Ascending aorta (tissue), 2 donors: ENCODE measurements around the gene C12orf60. TPM values are rescaled to one million over a fixed set of nuclear protein-coding genes. Genes with fewer than 3 reads are reported as not detected.
A peak's percentile ranks its signal among the peaks of the same experiment; 100 is the strongest.

Source experiments
- DNase-seq, 2 donors: peaks; one replicate each; pipeline ENCODE4 v3.0.0-alpha.2; 2019; ENCODE audit warnings: low spot score in 2 of 2
- H3K27ac ChIP-seq, 2 donors: fragments of 200-600 bp; sonication (generic); one replicate each; pipeline ENCODE4 v1.5.1; 2016 to 2017; ENCODE audit warnings: mild to moderate bottlenecking in 1 of 2
- H3K27me3 ChIP-seq: fragments of 200-600 bp; sonication (generic); one replicate; pipeline ENCODE4 v1.5.1; 2017
- H3K36me3 ChIP-seq, 2 donors: fragments of 200-600 bp; sonication (generic); one replicate each; pipeline ENCODE4 v1.5.1; 2016
- H3K4me1 ChIP-seq, 2 donors: fragments of 200-600 bp; sonication (generic); one replicate each; pipeline ENCODE4 v1.5.1; 2016 to 2017; ENCODE audit warnings: mild to moderate bottlenecking in 1 of 2
- H3K4me3 ChIP-seq, 2 donors: fragments of 200-600 bp; sonication (generic); one replicate each; pipeline ENCODE4 v1.5.1; 2016 to 2017; ENCODE audit warnings: mild to moderate bottlenecking in 1 of 2
- H3K9me3 ChIP-seq, 2 donors: fragments of 200-600 bp; sonication (generic); one replicate each; pipeline ENCODE4 v1.5.1; 2016
- intact Hi-C: fragments of 100-400 bp; cut with DNase I; formaldehyde crosslinking; loops from one replicate; pipeline ENCODE4 v1.15.1; 2023
- total RNA-seq: library from RNA; depleted of rRNA; stranded (reverse); fragments of >200 nt; gene quantifications from one replicate; pipeline ENCODE4 v1.1.0, GENCODE V29; 2016
- TF ChIP-seq, protein P1 (sequence below), 3 experiments: fragments of 200-600 bp in 2 of 3; fragments of 450-650 bp in 1 of 3; sonication (generic) in 2 of 3; IDR thresholded peaks; one replicate each; pipeline ENCODE4 v1.5.1; 2016 to 2019; ENCODE audit warnings: antibody characterized with exemption in 3 of 3, mild to moderate bottlenecking in 1 of 3, moderate library complexity in 1 of 3

C12orf60 gene
- total RNA-seq, 1 donor from 2014 or later: not detected

DNA sequence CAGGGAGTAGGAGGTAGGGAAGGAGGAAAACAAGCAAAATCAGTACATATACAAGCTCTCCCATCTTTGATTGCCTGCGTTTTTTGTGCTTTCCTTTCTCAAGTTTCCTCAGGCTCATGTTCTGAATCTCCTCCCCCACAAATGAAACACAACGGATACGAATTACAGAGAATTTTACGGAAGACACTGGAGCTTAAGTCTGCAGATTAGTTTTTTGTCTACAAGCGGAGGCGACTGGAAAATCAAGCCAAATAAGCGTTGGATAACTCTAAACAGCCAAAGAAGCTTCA lies 804 bp upstream of the C12orf60 start:
- Histone ChIP-seq H3K27me3 (no peaks in the 10 kb centered on the region), H3K4me1 (peaks cover 3 to 9% of the 10 kb centered on the region in 2 donors), H3K4me3 (peak overlapping the region; percentile 84 to 98), H3K9me3 (no peaks in the 10 kb centered on the region), H3K27ac (peak overlapping the region; percentile 90 to 97), H3K36me3 (peaks cover 11 to 17% of the 10 kb centered on the region in 2 donors)
- TF ChIP-seq, protein P1, sequence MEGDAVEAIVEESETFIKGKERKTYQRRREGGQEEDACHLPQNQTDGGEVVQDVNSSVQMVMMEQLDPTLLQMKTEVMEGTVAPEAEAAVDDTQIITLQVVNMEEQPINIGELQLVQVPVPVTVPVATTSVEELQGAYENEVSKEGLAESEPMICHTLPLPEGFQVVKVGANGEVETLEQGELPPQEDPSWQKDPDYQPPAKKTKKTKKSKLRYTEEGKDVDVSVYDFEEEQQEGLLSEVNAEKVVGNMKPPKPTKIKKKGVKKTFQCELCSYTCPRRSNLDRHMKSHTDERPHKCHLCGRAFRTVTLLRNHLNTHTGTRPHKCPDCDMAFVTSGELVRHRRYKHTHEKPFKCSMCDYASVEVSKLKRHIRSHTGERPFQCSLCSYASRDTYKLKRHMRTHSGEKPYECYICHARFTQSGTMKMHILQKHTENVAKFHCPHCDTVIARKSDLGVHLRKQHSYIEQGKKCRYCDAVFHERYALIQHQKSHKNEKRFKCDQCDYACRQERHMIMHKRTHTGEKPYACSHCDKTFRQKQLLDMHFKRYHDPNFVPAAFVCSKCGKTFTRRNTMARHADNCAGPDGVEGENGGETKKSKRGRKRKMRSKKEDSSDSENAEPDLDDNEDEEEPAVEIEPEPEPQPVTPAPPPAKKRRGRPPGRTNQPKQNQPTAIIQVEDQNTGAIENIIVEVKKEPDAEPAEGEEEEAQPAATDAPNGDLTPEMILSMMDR (IDR thresholded peaks at IDR 0.05): no peak
- no peak for DNase-seq
- intact Hi-C loops: loop anchor here (2.0 kb wide), 2 partner anchors 28 to 38 kb away; a partner anchor contains a TSS

DNA sequence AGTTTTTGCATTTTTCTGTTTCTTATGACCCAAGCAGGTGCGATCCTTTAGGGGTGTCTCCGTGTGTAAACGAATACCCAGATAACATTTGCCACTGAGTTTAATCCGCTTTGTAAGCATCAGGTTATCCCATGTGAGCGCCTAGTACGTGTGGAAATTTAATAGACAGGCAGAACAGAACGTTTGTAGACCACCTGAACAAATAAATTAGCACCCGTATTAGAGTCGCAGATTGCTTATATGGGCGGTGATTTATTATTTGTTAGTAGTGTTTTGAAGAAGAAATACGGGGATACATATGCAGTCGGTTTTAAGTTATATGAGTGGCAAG lies 325 bp downstream of the C12orf60 start:
- intact Hi-C loops: loop anchor here (2.0 kb wide), 2 partner anchors 29 to 37 kb away; a partner anchor contains a TSS
- TF ChIP-seq, protein P1 (IDR thresholded peaks at IDR 0.05): no peak
- DNase-seq: no peak
- Histone ChIP-seq H3K4me1 (peaks cover 3 to 9% of the 10 kb centered on the region in 2 donors), H3K27me3 (no peaks in the 10 kb centered on the region), H3K4me3 (peak overlapping the region; percentile 84 to 98), H3K9me3 (no peaks in the 10 kb centered on the region), H3K36me3 (peaks cover 4 to 7% of the 10 kb centered on the region in 2 donors), H3K27ac (peak overlapping the region; percentile 83 to 90)

DNA sequence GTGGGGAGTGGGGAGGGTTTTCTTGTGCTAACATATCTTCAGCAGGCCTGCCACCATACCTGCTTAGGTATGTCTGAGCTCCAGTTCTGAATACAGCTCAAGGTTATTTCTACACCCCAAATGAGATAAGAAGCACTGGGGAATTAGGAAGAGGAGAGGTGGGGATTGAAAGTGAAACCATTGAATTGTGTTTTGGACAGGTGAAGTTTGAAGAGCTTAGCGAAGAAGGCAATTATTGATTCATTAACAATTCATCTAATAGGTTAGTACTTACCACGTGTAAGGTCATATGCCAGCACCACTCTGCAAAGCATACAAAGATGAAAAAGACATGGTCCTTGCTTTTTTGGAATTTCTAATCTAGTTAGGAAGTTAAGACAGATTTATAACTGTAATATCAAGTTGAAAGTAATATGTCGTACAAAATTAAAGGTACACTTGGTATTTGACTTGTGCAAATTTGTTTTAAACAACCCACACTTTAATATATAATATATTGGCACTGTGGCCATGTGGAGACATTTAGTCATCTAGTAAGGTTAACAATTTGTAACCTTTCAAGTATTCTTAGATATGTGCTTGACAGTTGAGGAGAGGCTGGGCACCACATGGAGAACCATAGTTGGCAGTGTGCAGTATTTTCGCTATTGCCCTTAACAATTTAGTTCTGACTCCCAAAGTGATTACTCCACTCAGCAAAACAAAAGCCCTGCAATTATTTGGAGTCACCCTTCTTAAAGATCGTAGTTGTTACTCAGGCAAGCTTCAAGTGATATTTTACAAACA lies 6.9 kb downstream of the C12orf60 start:
- TF ChIP-seq, protein P1 (IDR thresholded peaks at IDR 0.05): no peak
- no peak for DNase-seq
- intact Hi-C loops: no loop called here
- H3K27me3 ChIP-seq: no peaks in the 10 kb centered on the region
- H3K27ac ChIP-seq: no peak overlapping the region
- no peak overlapping the region for H3K4me3 ChIP-seq
- H3K9me3 ChIP-seq: no peaks in the 10 kb centered on the region
- no peaks in the 10 kb centered on the region for H3K36me3 ChIP-seq
- H3K4me1 ChIP-seq: no peaks in the 10 kb centered on the region

DNA sequence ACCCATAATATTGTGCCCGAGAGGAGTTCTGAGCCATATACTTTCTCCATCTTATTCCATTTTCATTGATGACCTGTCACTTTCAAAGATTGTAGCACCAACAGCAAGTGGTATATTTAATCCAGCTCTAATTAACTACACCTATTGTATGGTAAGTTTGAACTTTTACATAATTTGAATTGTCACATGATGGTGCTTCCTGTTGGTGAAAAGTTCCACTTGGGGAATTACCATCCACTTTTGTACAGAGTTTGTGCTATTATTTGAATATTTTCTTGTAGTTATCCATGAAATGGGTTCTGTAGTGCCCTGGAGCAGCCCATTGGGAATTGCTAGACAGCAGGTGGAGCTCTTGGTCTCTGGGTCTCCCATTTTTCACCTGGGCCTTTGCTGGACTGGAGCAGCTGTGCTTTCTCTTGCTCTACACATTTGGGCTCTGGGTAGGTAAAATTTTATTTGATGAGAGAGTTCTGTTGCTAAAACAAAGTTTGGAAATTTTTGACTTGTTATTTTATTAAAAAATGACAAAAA lies 7.5 kb downstream of the C12orf60 start:
- intact Hi-C loops: no loop called here
- TF ChIP-seq, protein P1 (IDR thresholded peaks at IDR 0.05): peak in 1 of 3 experiments; percentile 43
- no peaks in the 10 kb centered on the region for H3K27me3 ChIP-seq
- no peaks in the 10 kb centered on the region for H3K9me3 ChIP-seq
- no peak overlapping the region for H3K27ac ChIP-seq
- no peaks in the 10 kb centered on the region for H3K36me3 ChIP-seq
- DNase-seq: no peak
- H3K4me1 ChIP-seq: no peaks in the 10 kb centered on the region
- H3K4me3 ChIP-seq: no peak overlapping the region

DNA sequence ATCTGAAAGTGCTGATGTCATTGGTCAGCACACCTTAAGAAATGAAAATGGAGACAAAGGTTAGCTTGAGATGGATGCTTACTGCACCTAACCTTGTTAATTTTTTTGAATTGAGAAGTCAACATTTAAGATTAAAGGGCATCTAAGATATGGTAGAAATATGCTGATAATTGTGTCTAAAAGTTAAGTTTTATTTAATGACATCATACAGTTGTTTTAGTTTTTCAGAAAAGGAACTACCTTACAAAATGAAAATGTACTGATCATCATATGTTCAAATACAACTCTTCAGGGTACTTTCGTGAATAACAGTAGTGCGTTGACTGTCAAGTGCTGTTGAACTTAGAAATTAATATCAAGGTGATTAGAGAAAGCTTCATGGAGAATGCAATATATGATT lies 8.0 kb downstream of the C12orf60 start:
- Histone ChIP-seq H3K27me3 (no peaks in the 10 kb centered on the region), H3K36me3 (no peaks in the 10 kb centered on the region), H3K4me3 (no peak overlapping the region), H3K4me1 (no peaks in the 10 kb centered on the region), H3K9me3 (no peaks in the 10 kb centered on the region), H3K27ac (no peak overlapping the region)
- intact Hi-C loops: no loop called here
- TF ChIP-seq, protein P1 (IDR thresholded peaks at IDR 0.05): no peak
- DNase-seq: no peak
